ENCODE results near the gene YIPF7.

Gene YIPF7

DNA sequence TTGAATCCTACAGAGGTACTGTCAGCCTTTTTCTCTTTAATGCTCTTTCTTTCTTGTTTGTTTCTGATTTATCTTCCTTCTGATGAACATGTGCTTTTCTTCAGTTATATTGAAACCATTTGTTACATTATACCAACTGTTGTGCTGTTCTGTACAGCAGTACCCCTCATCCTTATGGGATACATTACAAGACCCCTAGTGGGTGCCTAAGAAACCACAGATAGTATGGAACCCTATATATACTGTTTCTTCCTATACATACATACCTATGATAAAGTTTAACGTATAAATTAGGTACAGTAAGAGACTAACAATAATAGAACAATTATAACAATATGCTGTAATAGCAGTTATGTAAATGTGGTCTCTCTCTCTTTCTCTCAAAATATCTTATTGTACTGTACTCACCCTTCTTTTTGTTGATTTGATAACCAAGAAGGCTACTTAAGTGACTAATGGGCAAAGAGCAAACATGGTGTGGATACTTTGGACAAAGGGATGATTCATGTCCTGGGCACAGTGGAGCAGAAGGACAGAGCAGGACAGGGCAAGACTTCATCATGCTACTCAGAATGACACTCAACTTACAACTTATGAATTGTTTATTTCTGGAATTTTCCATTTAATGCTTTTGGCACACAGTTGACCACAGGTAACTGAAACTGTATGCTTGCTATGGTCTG, 10.7 kb upstream of the YIPF7 start:
- TF ChIP-seq ZNF274 (IDR thresholded peaks at IDR 0.05; ENCODE audit: low read depth, low read length), result no peak
- no peak overlapping the region for H3K4me3 ChIP-seq (ENCODE audit: low read length)

DNA sequence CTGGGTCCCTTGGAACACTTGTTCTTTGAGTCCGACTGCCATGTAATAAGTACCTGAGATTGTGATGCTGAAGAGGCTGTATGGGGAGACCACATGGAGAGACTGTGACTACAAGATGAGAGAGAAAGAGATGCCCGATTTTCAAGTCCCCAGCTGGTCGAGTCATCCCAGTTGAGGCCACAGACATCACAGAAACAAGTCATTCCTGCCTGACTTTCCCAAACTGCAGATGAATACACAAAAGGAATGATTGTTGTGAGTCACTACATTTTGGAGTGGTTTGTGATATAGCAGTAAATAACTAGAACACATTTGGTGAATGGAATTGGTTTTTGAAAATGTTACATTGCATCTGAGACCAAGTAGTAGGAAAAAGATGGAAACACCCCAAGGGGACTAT, 9.0 kb upstream of the YIPF7 start:
- no peak for TF ChIP-seq ZNF274 (IDR thresholded peaks at IDR 0.05; ENCODE audit: low read depth, low read length)
- no peak overlapping the region for H3K4me3 ChIP-seq (ENCODE audit: low read length)

DNA sequence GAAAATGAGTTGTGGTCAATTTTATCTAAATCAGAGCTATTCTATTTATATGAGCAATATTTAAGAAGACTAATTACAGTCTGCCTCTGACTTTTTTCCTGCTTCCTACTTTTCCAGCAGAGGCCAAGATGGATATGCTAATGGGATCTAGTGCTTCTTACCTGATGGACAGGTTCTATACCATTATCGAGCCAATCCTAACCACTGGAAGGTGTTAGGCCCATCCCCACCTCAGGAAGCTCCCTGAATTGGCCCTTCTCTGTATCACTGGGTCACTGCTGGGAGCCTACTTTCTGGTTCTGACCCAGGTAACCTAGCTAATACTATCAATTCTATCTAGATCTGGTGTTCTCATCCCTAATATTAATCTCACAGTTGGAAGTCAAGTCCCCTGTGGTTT, 577 bp upstream of the YIPF7 start:
- no peak for TF ChIP-seq ZNF274 (IDR thresholded peaks at IDR 0.05; ENCODE audit: low read depth, low read length)
- H3K4me3 ChIP-seq (ENCODE audit: low read length), result no peak overlapping the region

DNA sequence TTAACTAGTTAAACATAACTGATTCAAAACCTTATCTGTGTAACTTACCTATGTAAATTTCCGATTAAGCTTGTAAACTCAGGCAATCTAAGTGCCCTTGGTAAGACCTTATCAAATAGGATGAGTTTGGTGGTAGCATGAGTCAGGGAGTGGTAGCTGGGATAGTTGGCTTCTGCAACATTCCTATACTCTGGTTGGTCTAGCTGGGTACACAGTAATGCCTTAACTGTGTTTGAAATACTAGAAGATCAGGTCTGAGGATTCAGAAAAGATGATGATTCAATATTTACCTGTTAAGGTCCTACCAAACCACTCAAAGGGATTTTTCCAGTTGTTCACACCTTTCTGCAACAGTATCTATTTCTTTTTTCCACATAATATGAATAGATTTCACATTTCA, 5.3 kb downstream of the YIPF7 start:
- H3K4me3 ChIP-seq (ENCODE audit: low read length), result no peak overlapping the region
- TF ChIP-seq ZNF274 (IDR thresholded peaks at IDR 0.05; ENCODE audit: low read depth, low read length), result no peak

DNA sequence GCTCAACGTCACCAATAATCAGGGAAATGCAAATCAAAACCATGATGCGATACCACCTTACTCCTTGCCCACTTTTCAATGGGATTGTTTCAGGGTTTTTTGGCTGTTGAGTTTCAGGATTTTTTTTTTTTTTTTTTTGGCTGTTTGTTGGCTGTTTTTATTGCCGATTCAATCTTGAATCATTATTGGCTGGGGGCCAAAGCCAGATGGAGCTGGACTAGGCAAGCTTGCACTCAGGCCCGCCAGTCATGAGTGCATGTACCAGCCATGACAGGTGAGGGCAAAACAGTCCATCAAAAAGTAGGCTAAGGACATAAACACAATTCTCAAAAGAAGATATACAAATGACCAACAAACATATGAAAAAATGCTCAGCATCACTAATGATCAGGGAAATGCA, 13.3 kb downstream of the YIPF7 start:
- no peak for TF ChIP-seq ZNF274 (IDR thresholded peaks at IDR 0.05; ENCODE audit: low read depth, low read length)
- no peak overlapping the region for H3K4me3 ChIP-seq (ENCODE audit: low read length)

DNA sequence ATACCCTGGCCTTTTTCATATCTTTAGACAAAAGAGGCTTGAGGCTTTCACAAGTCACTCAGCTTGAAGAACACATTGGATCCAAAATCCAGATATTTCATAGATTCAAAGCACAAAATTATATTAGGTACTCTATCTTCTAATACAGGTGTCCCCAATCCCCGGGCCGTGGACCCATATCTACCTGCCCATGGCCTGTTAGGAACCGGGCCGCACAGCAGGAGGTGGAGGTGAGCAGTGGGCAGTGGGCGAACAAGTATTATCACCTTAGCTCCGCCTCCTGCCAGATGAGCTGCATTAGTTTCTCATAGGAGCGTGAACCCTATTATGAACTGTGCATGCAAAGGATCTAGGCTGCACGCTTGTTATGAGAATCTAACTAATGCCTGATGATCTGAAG, 18.7 kb downstream of the YIPF7 start:
- no peak overlapping the region for H3K4me3 ChIP-seq (ENCODE audit: low read length)
- TF ChIP-seq ZNF274 (IDR thresholded peaks at IDR 0.05; ENCODE audit: low read depth, low read length), result no peak

DNA sequence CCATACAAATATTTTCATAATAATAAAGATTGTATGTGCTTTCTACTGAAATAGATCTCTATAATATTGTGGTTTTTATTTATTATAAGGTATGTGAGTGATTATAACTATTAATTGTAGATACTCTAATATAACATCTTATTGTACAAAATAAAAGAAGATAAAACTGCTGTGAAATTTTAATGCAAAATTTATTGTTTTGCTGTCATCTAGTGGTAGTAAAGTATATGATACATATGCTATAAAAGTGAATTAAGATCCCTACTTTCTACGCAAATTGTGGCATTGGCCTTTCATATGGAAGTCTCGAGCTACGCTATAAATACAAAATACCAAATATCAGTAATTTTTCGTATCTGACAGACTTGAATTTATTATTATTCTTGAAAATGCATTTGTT, 19.3 kb downstream of the YIPF7 start:
- no peak overlapping the region for H3K4me3 ChIP-seq (ENCODE audit: low read length)
- TF ChIP-seq ZNF274 (IDR thresholded peaks at IDR 0.05; ENCODE audit: low read depth, low read length), result no peak

DNA sequence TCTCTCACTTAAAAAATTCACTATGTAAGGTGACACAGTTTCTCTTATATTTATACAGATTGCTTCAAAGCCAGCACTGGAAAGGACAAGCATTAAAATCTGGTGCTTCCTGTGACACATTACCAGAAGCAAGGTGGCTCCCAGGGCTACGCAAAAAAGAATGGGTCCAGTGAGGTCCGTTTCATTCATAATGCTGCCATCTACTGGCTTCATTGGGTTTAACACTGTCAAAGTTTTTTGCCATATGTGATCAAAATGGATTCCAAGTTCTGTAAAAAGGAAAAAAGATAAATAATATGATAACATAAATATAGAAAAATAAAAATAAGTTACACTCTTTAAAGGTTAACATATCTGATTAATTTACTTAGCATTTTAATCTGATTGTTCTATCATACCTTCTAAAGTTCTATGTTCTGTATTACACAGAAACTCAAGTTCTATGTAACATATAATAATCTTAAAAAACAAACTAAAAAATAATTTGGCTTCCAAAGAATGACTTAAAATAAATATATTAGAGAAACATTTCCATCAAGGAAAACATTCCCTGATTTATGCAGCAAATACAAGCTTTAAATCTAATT, 22.1 kb downstream of the YIPF7 start:
- H3K4me3 ChIP-seq (ENCODE audit: low read length), result no peak overlapping the region
- TF ChIP-seq ZNF274 (IDR thresholded peaks at IDR 0.05; ENCODE audit: low read depth, low read length), result no peak

DNA sequence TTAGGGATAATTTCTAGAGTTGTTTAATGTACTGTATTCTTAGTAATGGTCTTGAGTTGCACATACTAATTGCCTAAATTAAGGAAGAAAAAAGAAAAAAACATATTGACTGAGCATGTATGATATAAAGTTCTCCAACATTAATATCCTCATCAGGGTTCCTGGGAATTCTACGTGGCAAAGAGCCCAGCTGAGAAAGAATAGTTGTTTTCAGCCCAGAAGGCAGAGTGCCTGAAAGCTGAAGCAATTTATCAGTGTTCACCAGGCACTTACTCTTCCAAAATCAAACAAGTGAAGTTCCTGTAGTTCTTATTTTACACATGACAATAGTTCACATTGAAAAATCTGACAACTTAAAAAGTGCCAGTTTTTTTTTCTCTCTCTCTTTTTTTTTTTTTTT, 27.7 kb downstream of the YIPF7 start:
- no peak for TF ChIP-seq ZNF274 (IDR thresholded peaks at IDR 0.05; ENCODE audit: low read depth, low read length)
- no peak overlapping the region for H3K4me3 ChIP-seq (ENCODE audit: low read length)

DNA sequence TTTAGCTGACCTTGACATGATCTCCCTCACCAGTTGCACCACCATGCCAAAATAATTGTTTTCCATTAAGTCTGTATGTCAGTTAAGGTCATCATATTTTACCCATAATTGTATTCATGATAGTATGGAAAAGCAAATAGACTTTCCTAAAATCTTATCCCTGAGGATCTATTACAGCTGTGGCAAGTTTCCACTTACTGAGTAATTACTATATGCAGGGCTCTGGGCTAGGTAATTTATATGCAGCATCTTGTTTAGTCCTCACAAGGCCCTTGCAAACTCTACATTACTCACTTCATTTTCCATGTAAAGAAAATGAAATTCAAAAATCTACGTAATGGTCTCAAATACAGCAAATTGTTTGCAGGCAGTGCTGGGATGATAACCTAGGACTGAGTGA, 34.8 kb downstream of the YIPF7 start:
- H3K4me3 ChIP-seq (ENCODE audit: low read length), result no peak overlapping the region
- TF ChIP-seq ZNF274 (IDR thresholded peaks at IDR 0.05; ENCODE audit: low read depth, low read length), result no peak

DNA sequence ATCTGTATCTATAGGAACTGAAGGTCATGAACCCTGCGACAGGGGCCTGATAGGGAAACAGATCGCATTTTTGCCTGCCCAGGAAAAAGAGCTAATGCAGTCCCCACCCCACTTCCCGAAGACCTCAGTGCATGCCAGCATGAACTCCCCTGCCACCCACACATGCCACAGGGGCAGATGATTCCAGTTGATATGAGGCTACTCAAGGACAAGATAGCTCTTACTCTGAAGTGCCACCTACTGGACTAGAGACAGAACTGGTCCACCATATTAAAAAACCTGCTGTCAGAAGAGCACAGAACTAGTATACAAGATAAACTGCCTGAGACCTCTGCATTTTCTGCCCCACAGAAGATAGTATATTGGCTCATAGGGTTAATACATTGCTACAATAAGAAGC, 68.0 kb downstream of the YIPF7 start:
- TF ChIP-seq ZNF274 (IDR thresholded peaks at IDR 0.05; ENCODE audit: low read depth, low read length), result no peak
- no peak overlapping the region for H3K4me3 ChIP-seq (ENCODE audit: low read length)

DNA sequence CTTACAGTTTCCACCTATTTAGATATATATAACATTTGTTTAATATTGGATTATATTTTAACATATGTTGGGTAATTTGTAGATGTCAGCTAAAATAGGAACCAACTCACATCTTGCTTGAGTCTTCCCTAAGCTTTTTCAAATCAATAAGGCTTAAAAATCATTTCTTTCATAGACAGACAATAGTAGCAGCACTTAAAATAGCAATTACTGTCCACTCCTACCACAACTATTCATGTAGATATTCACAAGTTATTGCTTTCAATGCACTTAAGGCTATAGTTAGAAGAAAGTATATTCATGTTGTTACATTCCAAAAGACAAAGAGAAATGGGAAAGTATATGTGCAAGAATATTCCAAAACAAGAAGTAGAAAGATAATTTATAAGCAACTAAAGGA, 71.2 kb downstream of the YIPF7 start:
- TF ChIP-seq ZNF274 (IDR thresholded peaks at IDR 0.05; ENCODE audit: low read depth, low read length), result no peak

DNA sequence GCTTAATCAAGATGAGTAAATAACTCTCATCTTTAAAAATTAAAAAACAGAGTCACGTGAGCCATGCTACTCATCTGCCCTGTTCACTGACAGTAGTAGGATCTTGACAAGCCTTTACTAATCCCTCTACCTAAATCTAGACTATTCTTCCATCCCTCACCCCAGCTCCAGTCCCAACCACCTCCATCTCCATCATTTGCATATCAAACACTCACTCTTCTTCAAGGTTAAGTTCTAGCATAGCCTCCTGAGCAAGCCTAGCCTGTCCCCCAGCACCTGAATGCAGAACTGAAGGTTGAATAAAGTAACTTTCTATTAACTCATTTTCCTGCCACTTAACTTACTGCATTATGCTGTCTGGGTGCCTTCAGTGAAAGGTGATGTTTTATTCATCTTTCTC, 72.5 kb downstream of the YIPF7 start:
- H3K4me3 ChIP-seq (ENCODE audit: low read length), result no peak overlapping the region
- no peak for TF ChIP-seq ZNF274 (IDR thresholded peaks at IDR 0.05; ENCODE audit: low read depth, low read length)

More for the DNA sequence above, 71.2 kb downstream of the YIPF7 start:
- H3K4me3 ChIP-seq (ENCODE audit: low read length), result no peak overlapping the region
